GM12878 (cell line): ENCODE measurements around the gene CALM3. TPM values are rescaled to one million over a fixed set of nuclear protein-coding genes. Genes with fewer than 3 reads are reported as not detected.

Source experiments
- ATAC-seq: fragments of 200-7000 bp; cut with Tn5 transposase; 3 replicates; pipeline ENCODE4 v1.9.1; 2020; ENCODE audit warnings: mild to moderate bottlenecking, moderate library complexity
- BruUV-seq: library from RNA; stranded (reverse); fragments of 400-500 nt; replicated peaks from 2 replicates; lab custom pipeline; 2021; lab: Mats Ljungman, UMichigan
- CTCF ChIA-PET: fragments of 300-600 bp; sonication (Branson Sonifier 250); formaldehyde crosslinking; extraction: SDS; loops from one replicate; lab custom pipeline; 2021; ENCODE audit warnings: inconsistent platforms; lab: Yijun Ruan, JAX
- POLR2A ChIA-PET: fragments of 350-600 bp; formaldehyde crosslinking; extraction: SDS; loops from one replicate; lab custom pipeline; 2021; ENCODE audit warnings: inconsistent platforms; lab: Charles Lee
- RAD21 ChIA-PET: fragments of 300-600 bp; sonication (Branson Sonifier 250); formaldehyde crosslinking; loops from one replicate; lab custom pipeline; 2023; ENCODE audit warnings: antibody characterized with exemption; ENCODE audit not compliant: unreplicated experiment; lab: Charles Lee
- SMC1A ChIA-PET: fragments of 300-600 bp; sonication (Branson Sonifier 250); formaldehyde crosslinking; loops from one replicate; lab custom pipeline; 2023; ENCODE audit not compliant: unreplicated experiment, uncharacterized antibody; lab: Charles Lee
- DNase-seq: peaks from one replicate; pipeline ENCODE4 v3.0.0-alpha.2; 2011; ENCODE audit warnings: low read depth, low spot score
- FAIRE-seq: peaks from 3 replicates; lab custom pipeline; 2011; peaks lifted over from hg19 to GRCh38; lab: Jason Lieb, UNC
- H2AFZ ChIP-seq: 2 replicates; pipeline ENCODE4 v1.6.0; 2011; ENCODE audit warnings: low read depth, low read length, control low read depth; ENCODE audit not compliant: control insufficient read depth
- H3K27ac ChIP-seq: 2 replicates; pipeline ENCODE4 v1.5.1; 2011; ENCODE audit warnings: control low read depth; ENCODE audit not compliant: control insufficient read depth, insufficient read depth
- H3K27me3 ChIP-seq, 2 experiments: replicated peaks in 1 of 2; 2 replicates each; pipeline versions ENCODE4 v1.6.0 to v1.6.1; 2011; ENCODE audit warnings: low read length in 1 of 2; ENCODE audit not compliant: control insufficient read depth in 2 of 2, insufficient read depth in 2 of 2
- H3K36me3 ChIP-seq, 2 experiments: 2 replicates each; pipeline ENCODE4 v1.5.1; 2011; ENCODE audit warnings: low read length in 1 of 2; ENCODE audit not compliant: control insufficient read depth in 2 of 2, insufficient read depth in 2 of 2
- H3K4me1 ChIP-seq: 2 replicates; pipeline ENCODE4 v1.6.1; 2011; ENCODE audit warnings: mild to moderate bottlenecking, low read length, moderate library complexity, mixed read lengths; ENCODE audit not compliant: control insufficient read depth, insufficient read depth
- H3K4me2 ChIP-seq: 2 replicates; pipeline ENCODE4 v1.6.0; 2011; ENCODE audit warnings: control low read depth; ENCODE audit not compliant: control insufficient read depth, insufficient read depth
- H3K4me3 ChIP-seq: fragments of 200-600 bp; sonication (generic); 2 replicates; pipeline ENCODE4 v1.5.1; 2016
- H3K79me2 ChIP-seq: 2 replicates; pipeline ENCODE4 v1.6.0; 2011; ENCODE audit warnings: low read length; ENCODE audit not compliant: control insufficient read depth, insufficient read depth
- H3K9ac ChIP-seq: 2 replicates; pipeline ENCODE4 v1.8.0; 2011; ENCODE audit warnings: low read length, control low read depth, mixed read lengths; ENCODE audit not compliant: control insufficient read depth, insufficient read depth
- H3K9me3 ChIP-seq: replicated peaks from 3 replicates; pipeline ENCODE4 v1.5.1; 2011; ENCODE audit warnings: mild to moderate bottlenecking, low read length; ENCODE audit not compliant: control insufficient read depth, insufficient read depth
- H4K20me1 ChIP-seq: 2 replicates; pipeline ENCODE4 v1.6.0; 2011; ENCODE audit not compliant: control insufficient read depth, insufficient read depth
- BACH1 ChIP-seq: fragments of 450-650 bp; IDR thresholded peaks from 2 replicates; pipeline ENCODE4 v1.6.1; 2017; ENCODE audit warnings: mild to moderate bottlenecking, borderline replicate concordance
- BCL11A ChIP-seq: IDR thresholded peaks from 2 replicates; pipeline ENCODE4 v1.6.1; 2011; ENCODE audit warnings: low read depth, low read length
- E2F4 ChIP-seq: IDR thresholded peaks from 2 replicates; pipeline ENCODE4 v1.6.1; 2012; ENCODE audit warnings: low read depth, low read length, improper control_type of control experiment
- E4F1 ChIP-seq: fragments of 450-650 bp; IDR thresholded peaks from 2 replicates; pipeline ENCODE4 v1.6.1; 2018; ENCODE audit warnings: borderline replicate concordance, mild to moderate bottlenecking; ENCODE audit not compliant: partially characterized antibody
- EP300 ChIP-seq, 2 experiments: fragments of 150-350 bp in 1 of 2; IDR thresholded peaks; 2 replicates each; pipeline ENCODE4 v1.6.1; 2011 to 2012; ENCODE audit warnings: low read depth in 2 of 2, low read length in 2 of 2, borderline replicate concordance in 1 of 2, improper control_type of control experiment in 1 of 2, inconsistent platforms in 1 of 2; ENCODE audit not compliant: control insufficient read depth in 1 of 2
- IKZF2 ChIP-seq, 2 experiments: fragments of 450-650 bp; IDR thresholded peaks; 2 replicates each; pipeline ENCODE4 v1.6.1; 2017; ENCODE audit warnings: mild to moderate bottlenecking in 2 of 2, moderate library complexity in 2 of 2
- RAD21 ChIP-seq: IDR thresholded peaks from 2 replicates; pipeline ENCODE4 v1.6.1; 2011; ENCODE audit warnings: mild to moderate bottlenecking, low read depth, low read length, moderate library complexity; ENCODE audit not compliant: insufficient read depth
- RELA ChIP-seq: fragments of 450-650 bp; IDR thresholded peaks from 2 replicates; pipeline ENCODE4 v1.8.0; 2014; ENCODE audit warnings: borderline replicate concordance; ENCODE audit not compliant: partially characterized antibody
- SKIL ChIP-seq: fragments of 450-650 bp; IDR thresholded peaks from 2 replicates; pipeline ENCODE4 v1.6.1; 2017; ENCODE audit warnings: mild to moderate bottlenecking, low read depth, inconsistent platforms; ENCODE audit not compliant: poor library complexity, severe bottlenecking
- SMAD5 ChIP-seq: IDR thresholded peaks from 2 replicates; pipeline ENCODE4 v1.6.1; 2016; ENCODE audit warnings: antibody characterized with exemption, low read depth
- SMC3 ChIP-seq: IDR thresholded peaks from 2 replicates; pipeline ENCODE4 v1.6.1; 2011; ENCODE audit warnings: low read length, improper control_type of control experiment, borderline replicate concordance
- TCF12 ChIP-seq: IDR thresholded peaks from 2 replicates; pipeline ENCODE4 v1.6.1; 2011; ENCODE audit warnings: low read depth, mild to moderate bottlenecking, low read length
- ZNF384 ChIP-seq: IDR thresholded peaks from 2 replicates; pipeline ENCODE4 v1.6.1; 2012; ENCODE audit warnings: low read depth, mild to moderate bottlenecking, low read length, improper control_type of control experiment, borderline replicate concordance
- ZZZ3 ChIP-seq: IDR thresholded peaks from 2 replicates; pipeline ENCODE4 v1.6.1; 2011; ENCODE audit warnings: low read depth; ENCODE audit not compliant: control insufficient read depth, insufficient read length
- WGBS: methylation state at CpG from one replicate; pipeline ENCODE4 v1.1.6; 2016; ENCODE audit warnings: low lambda C conversion rate; ENCODE audit not compliant: insufficient replicate concordance, insufficient coverage; ENCODE audit errors: missing lambda C conversion rate; 5-methylcytosine and 5-hydroxymethylcytosine counted together
- in situ Hi-C: fragments of 300-500 bp; cut with MboI; formaldehyde crosslinking; loops from 9 replicates; pipeline ENCODE4 v1.14.3; 2018; ENCODE audit warnings: mixed read lengths
- intact Hi-C: fragments of 100-400 bp; cut with micrococcal nuclease; formaldehyde crosslinking; loops from one replicate; pipeline ENCODE4 v1.14.2; 2022; ENCODE audit not compliant: unreplicated experiment
- polyA plus RNA-seq, 11 experiments: library from polyadenylated mRNA; depleted of rRNA in 4 of 11; unstranded in 6 of 11; stranded (reverse) in 5 of 11; fragments of >200 nt; fragmentation: Nextera tagmentation in 4 of 11; fragmentation: Illumina TruSeq in 1 of 11; extraction: Ambion mirVana in 4 of 11; extraction: Trizol in 1 of 11; gene quantifications; 1 replicate in 1 of 11; 2 replicates in 10 of 11; pipeline versions ENCODE4 v1.2.1 to v1.2.3, GENCODE V29; 2011 to 2016; ENCODE audit warnings: inconsistent platforms in 2 of 11, missing spikeins in 2 of 11, low read depth in 1 of 11
- total RNA-seq, 4 experiments: library from RNA; depleted of rRNA in 3 of 4; stranded (reverse); fragments of >200 nt in 3 of 4; fragmentation: Illumina TruSeq in 1 of 4; extraction: Trizol in 1 of 4; gene quantifications; 2 replicates each; pipeline versions ENCODE4 v1.2.1 to v1.2.3, GENCODE V29; 2013 to 2021
- TF ChIP-seq, protein P1 (sequence below): fragments of 450-650 bp; IDR thresholded peaks from 2 replicates; pipeline ENCODE4 v1.6.1; 2016; ENCODE audit warnings: mild to moderate bottlenecking

Gene CALM3
- total and polyA plus RNA-seq, 10 of the 15 experiments (the other 5 are each of a cell fraction or from before 2014, with no cell fraction given), result 164 to 849 (median 347) TPM

- in situ Hi-C loops, result loop anchor here (5.0 kb wide), 1 partner anchor 48 kb away; the partner anchor contains the start of gene DACT3
- no TSS peak for BruUV-seq
- ATAC-seq (peak; percentile 66), DNase-seq (no peak), FAIRE-seq (peak; percentile 77)
- Histone ChIP-seq H2AFZ (no peak overlapping the region), H3K36me3 (peaks cover 7 to 12% of the 10 kb centered on the region in 2 experiments; a peak in 3 of 4 replicates), H3K27ac (no peak overlapping the region), H3K4me2 (no peak overlapping the region), H3K4me3 (no peak overlapping the region), H3K27me3 (no peaks in the 10 kb centered on the region), H3K79me2 (no peaks in the 10 kb centered on the region), H4K20me1 (peaks cover 4% of the 10 kb centered on the region; the same call in 1 of the 2 replicates), H3K9ac (no peak overlapping the region), H3K4me1 (peaks cover 47% of the 10 kb centered on the region), H3K9me3 (no peaks in the 10 kb centered on the region)
- intact Hi-C loops, result loop anchor here (1.0 to 5.0 kb wide), 2 partner anchors 48 to 103 kb away; partner anchors contain the start of gene PRKD2
- SMC1A ChIA-PET, result interaction anchor here (0.9 to 17.6 kb wide), 10 partner anchors 8 to 48 kb away, joined by 3 to 286 read pairs (median 4); partner anchors contain the start of genes CALM3, DACT3, GNG8 and PTGIR
- RAD21 ChIA-PET, result interaction anchor here (0.8 to 11.8 kb wide), 9 partner anchors 8 to 207 kb away, joined by 3 to 245 read pairs (median 4); partner anchors contain the start of genes CALM3, DACT3 and GNG8
- CTCF ChIA-PET, result interaction anchor here (0.8 to 13.7 kb wide), 15 partner anchors 9 to 139 kb away, joined by 3 to 434 read pairs (median 5); partner anchors contain the start of genes CALM3, DACT3 and PTGIR
- POLR2A ChIA-PET, result interaction anchor here (0.6 to 5.5 kb wide), 5 partner anchors 13 to 100 kb away, joined by 3 to 45 read pairs (median 5); partner anchors contain the start of genes CALM3 and DACT3
- 4% methylated on average over 12 of the region's 12 CpGs for WGBS
- TF ChIP-seq ZNF384, result no peak
- TF ChIP-seq SKIL, result no peak
- TF ChIP-seq E2F4, result no peak
- TF ChIP-seq, protein P1, sequence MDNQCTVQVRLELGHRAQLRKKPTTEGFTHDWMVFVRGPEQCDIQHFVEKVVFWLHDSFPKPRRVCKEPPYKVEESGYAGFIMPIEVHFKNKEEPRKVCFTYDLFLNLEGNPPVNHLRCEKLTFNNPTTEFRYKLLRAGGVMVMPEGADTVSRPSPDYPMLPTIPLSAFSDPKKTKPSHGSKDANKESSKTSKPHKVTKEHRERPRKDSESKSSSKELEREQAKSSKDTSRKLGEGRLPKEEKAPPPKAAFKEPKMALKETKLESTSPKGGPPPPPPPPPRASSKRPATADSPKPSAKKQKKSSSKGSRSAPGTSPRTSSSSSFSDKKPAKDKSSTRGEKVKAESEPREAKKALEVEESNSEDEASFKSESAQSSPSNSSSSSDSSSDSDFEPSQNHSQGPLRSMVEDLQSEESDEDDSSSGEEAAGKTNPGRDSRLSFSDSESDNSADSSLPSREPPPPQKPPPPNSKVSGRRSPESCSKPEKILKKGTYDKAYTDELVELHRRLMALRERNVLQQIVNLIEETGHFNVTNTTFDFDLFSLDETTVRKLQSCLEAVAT, result no peak
- no peak for TF ChIP-seq EP300 (IDR thresholded peaks at IDR 0.05; ENCODE audit: borderline replicate concordance in 1 of 2, control insufficient read depth in 1 of 2, low read depth in 2 of 2, low read length in 2 of 2)
- no peak for TF ChIP-seq SMAD5
- no peak for TF ChIP-seq ZZZ3
- peak; percentile 94 for TF ChIP-seq RAD21
- no peak for TF ChIP-seq BCL11A
- TF ChIP-seq TCF12, result no peak
- TF ChIP-seq SMC3, result peak; percentile 90
- TF ChIP-seq BACH1, result no peak
- 0 out of 4 replicates have a peak, but pooled peaks of 1 of the 2 experiments have one; percentile 14 for TF ChIP-seq IKZF2 (IDR thresholded peaks at IDR 0.05)
- TF ChIP-seq E4F1, result no peak
- peak; percentile 52 for TF ChIP-seq RELA
Measured at GRCh38 chr19:46614114-46614722, 13.1 kb downstream of the CALM3 start.
